Kidney (tissue), 14 donors: ENCODE measurements around the gene UBA1. TPM values are rescaled to one million over a fixed set of nuclear protein-coding genes. Genes with fewer than 3 reads are reported as not detected.
A peak's percentile ranks its signal among the peaks of the same experiment; 100 is the strongest.

ENCODE experiments used
- DNase-seq, 5 donors: peaks; one replicate each; pipeline ENCODE4 v3.0.0-alpha.2; 2013 to 2020
- FAIRE-seq: peaks from 2 replicates; lab custom pipeline; 2012; peaks lifted over from hg19 to GRCh38; lab: Jason Lieb, UNC
- H3K27ac ChIP-seq, 2 donors: one replicate each; pipeline ENCODE4 v1.7.0; 2013; ENCODE audit warnings: low read depth in 2 of 2, low read length in 2 of 2, inconsistent platforms in 1 of 2
- H3K27me3 ChIP-seq: one replicate; pipeline ENCODE4 v1.7.1; 2013; ENCODE audit warnings: low read length, inconsistent platforms; ENCODE audit not compliant: control insufficient read depth, insufficient read depth
- H3K36me3 ChIP-seq, 3 donors: one replicate each; pipeline versions ENCODE4 v1.7.0 to v1.7.1; 2013; ENCODE audit warnings: low read length in 3 of 3, control low read depth in 1 of 3, inconsistent platforms in 1 of 3; ENCODE audit not compliant: insufficient read depth in 3 of 3, control insufficient read depth in 2 of 3
- H3K4me1 ChIP-seq, 3 donors: one replicate each; pipeline versions ENCODE4 v1.7.0 to v1.7.1; 2013; ENCODE audit warnings: low read length in 3 of 3, inconsistent platforms in 1 of 3, low read depth in 1 of 3; ENCODE audit not compliant: control insufficient read depth in 2 of 3, insufficient read depth in 2 of 3
- H3K4me3 ChIP-seq, 3 donors: one replicate each; pipeline versions ENCODE4 v1.7.0 to v1.8.1; 2013; ENCODE audit warnings: low read length in 3 of 3, control low read depth in 1 of 3, inconsistent platforms in 1 of 3
- H3K9ac ChIP-seq, 3 donors: one replicate each; pipeline versions ENCODE4 v1.7.0 to v1.7.1; 2013; ENCODE audit warnings: low read length in 3 of 3, control low read depth in 1 of 3, inconsistent platforms in 1 of 3
- H3K9me3 ChIP-seq, 3 donors: one replicate each; pipeline versions ENCODE4 v1.7.0 to v1.7.1; 2013; ENCODE audit warnings: low read length in 3 of 3, control low read depth in 1 of 3, inconsistent platforms in 1 of 3; ENCODE audit not compliant: control insufficient read depth in 2 of 3, insufficient read depth in 1 of 3
- CTCF ChIP-seq: IDR thresholded peaks from 3 replicates; pipeline ENCODE4 v1.5.1; 2012; ENCODE audit warnings: mild to moderate bottlenecking, moderate library complexity, borderline replicate concordance; ENCODE audit not compliant: insufficient read depth; ENCODE audit errors: extremely low read depth
- intact Hi-C: fragments of 100-400 bp; cut with DNase I; formaldehyde crosslinking; loops from one replicate; pipeline ENCODE4 v1.11.1; 2022
- polyA plus RNA-seq: library from polyadenylated mRNA; stranded (reverse); fragments of 350-450 nt; fragmentation: Illumina TruSeq; extraction: RNeasy Lipid Tissue Mini Kit (QIAGEN cat#74804); gene quantifications from one replicate; pipeline ENCODE4 v1.2.3, GENCODE V29; 2014; ENCODE audit warnings: low read depth, low replicate concordance; ENCODE audit not compliant: insufficient read depth
- total RNA-seq: library from RNA; stranded (reverse); fragmentation: NEBNext Ultra II Directional; extraction: Animal tissue kit (Norgen Biotek cat#: 25700); gene quantifications from one replicate; pipeline ENCODE4 v1.2.1, GENCODE V29; 2021
- donor health status: control.
- donor health status: control.
- donor health status: control.
- donor health status: control.
- donor health status: control.
- donor health status: DM: yes; HTN: yes; CAD: no.
- donor health status: Normal renal cell carcinoma (clear cell type).

Gene UBA1
- total and polyA plus RNA-seq, 2 donors from 2014 or later: 155 to 218 TPM

- peak overlapping the region; percentile 79 to 85 (median 80) for H3K4me3 ChIP-seq
- H3K27me3 ChIP-seq: peaks cover 16% of the 10 kb centered on the region
- FAIRE-seq: peak; percentile 13
- peaks cover 0 to 4% (median 4%) of the 10 kb centered on the region in 3 donors for H3K4me1 ChIP-seq
- no peak for TF ChIP-seq CTCF
- intact Hi-C loops: no loop called here
- peaks cover 1 to 4% (median 4%) of the 10 kb centered on the region in 3 donors for H3K36me3 ChIP-seq
- no peaks in the 10 kb centered on the region for H3K9me3 ChIP-seq
- no peak for DNase-seq
- no peak overlapping the region for H3K27ac ChIP-seq
- H3K9ac ChIP-seq: peak overlapping the region in 2 of 3 donors; percentile 76 to 88
Observed at GRCh38 chrX:47234583-47234982, 41.0 kb downstream of the UBA1 start.

GRCh38 chrX:47235691-47236103 is 42.1 kb downstream of the UBA1 start:
- TF ChIP-seq CTCF: no peak
- DNase-seq (no peak), FAIRE-seq (no peak)
- Histone ChIP-seq H3K9ac (no peak overlapping the region), H3K9me3 (no peaks in the 10 kb centered on the region), H3K4me1 (peaks cover 0 to 4% (median 4%) of the 10 kb centered on the region in 3 donors), H3K4me3 (no peak overlapping the region), H3K27me3 (peaks cover 13% of the 10 kb centered on the region), H3K27ac (no peak overlapping the region), H3K36me3 (peaks cover 4 to 8% (median 7%) of the 10 kb centered on the region in 3 donors)
- intact Hi-C loops: no loop called here

DNA sequence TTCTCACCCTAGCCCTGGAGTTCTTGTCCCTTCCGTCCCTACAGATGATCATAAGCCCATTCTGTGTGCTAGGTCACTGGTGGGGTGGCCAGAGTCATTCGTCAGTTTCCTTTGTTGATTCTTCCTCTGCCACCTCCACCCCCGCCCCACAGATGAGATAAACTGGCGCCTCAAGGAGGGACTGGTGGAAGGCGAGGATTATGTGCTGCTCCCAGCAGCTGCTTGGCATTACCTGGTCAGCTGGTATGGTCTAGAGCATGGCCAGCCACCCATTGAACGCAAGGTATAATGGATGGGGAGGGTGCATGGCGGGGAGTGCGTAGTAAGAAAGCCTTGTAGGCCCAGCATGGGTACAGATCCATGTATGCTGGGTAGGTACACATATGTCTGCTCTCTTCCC is 45.6 kb downstream of the UBA1 start:
- H3K36me3 ChIP-seq: peaks cover 6 to 17% (median 8%) of the 10 kb centered on the region in 3 donors
- TF ChIP-seq CTCF: no peak
- H3K9ac ChIP-seq: no peak overlapping the region
- H3K27me3 ChIP-seq: peaks cover 11% of the 10 kb centered on the region
- H3K27ac ChIP-seq: no peak overlapping the region
- DNase-seq: peak in 2 of 5 donors; percentile 3 to 4
- no peak overlapping the region for H3K4me3 ChIP-seq
- intact Hi-C loops: no loop called here
- no peaks in the 10 kb centered on the region for H3K4me1 ChIP-seq
- H3K9me3 ChIP-seq: no peaks in the 10 kb centered on the region
- no peak for FAIRE-seq
